Loucy (cell line): ENCODE data around the gene CDT1.

ENCODE experiments used
- H2AFZ ChIP-seq: fragments of 200-600 bp; sonication (generic); 2 replicates; pipeline ENCODE4 v1.6.0; 2016; ENCODE audit warnings: antibody characterized with exemption, mild to moderate bottlenecking, low read length, moderate library complexity
- H3F3A ChIP-seq: fragments of 200-600 bp; 2 replicates; pipeline ENCODE4 v1.6.0; 2016; ENCODE audit warnings: antibody characterized with exemption, low read depth, mild to moderate bottlenecking
- H3K27me3 ChIP-seq: fragments of 200-600 bp; sonication (generic); 2 replicates; pipeline ENCODE4 v1.6.1; 2014; ENCODE audit warnings: low read length, mild to moderate bottlenecking; ENCODE audit not compliant: insufficient read depth, poor library complexity, severe bottlenecking
- H3K36me3 ChIP-seq: fragments of 200-600 bp; sonication (generic); 2 replicates; pipeline ENCODE4 v1.6.1; 2016; ENCODE audit warnings: low read length; ENCODE audit not compliant: insufficient read depth
- H3K4me1 ChIP-seq: fragments of 200-600 bp; sonication (generic); 2 replicates; pipeline ENCODE4 v1.5.1; 2014; ENCODE audit warnings: low read length, mild to moderate bottlenecking; ENCODE audit not compliant: insufficient read depth, poor library complexity, severe bottlenecking
- H3K4me2 ChIP-seq: fragments of 200-600 bp; sonication (generic); 2 replicates; pipeline ENCODE4 v1.6.0; 2014; ENCODE audit warnings: antibody characterized with exemption, low read length, low read depth, mild to moderate bottlenecking; ENCODE audit not compliant: poor library complexity, severe bottlenecking
- H3K4me3 ChIP-seq: fragments of 200-600 bp; sonication (generic); 2 replicates; pipeline ENCODE4 v1.5.1; 2014; ENCODE audit warnings: low read length, mild to moderate bottlenecking, mixed read lengths; ENCODE audit not compliant: poor library complexity, severe bottlenecking
- H3K79me2 ChIP-seq: fragments of 200-600 bp; sonication (generic); 2 replicates; pipeline ENCODE4 v1.6.1; 2014; ENCODE audit warnings: low read length; ENCODE audit not compliant: insufficient read depth
- H3K9ac ChIP-seq: fragments of 200-600 bp; sonication (generic); 2 replicates; pipeline ENCODE4 v1.6.0; 2014; ENCODE audit warnings: mild to moderate bottlenecking, low read depth, low read length, moderate library complexity; ENCODE audit not compliant: poor library complexity, severe bottlenecking
- H3K9me2 ChIP-seq: fragments of 200-600 bp; sonication (generic); replicated peaks from 2 replicates; pipeline ENCODE4 v1.6.1; 2016; ENCODE audit warnings: low read depth, low read length, mixed read lengths
- H3K9me3 ChIP-seq: fragments of 200-600 bp; sonication (generic); 2 replicates; pipeline ENCODE4 v1.6.1; 2014; ENCODE audit warnings: mild to moderate bottlenecking, antibody characterized with exemption, low read length, low read depth; ENCODE audit not compliant: insufficient read depth
- H4K20me1 ChIP-seq: fragments of 200-600 bp; sonication (generic); 2 replicates; pipeline ENCODE4 v1.6.0; 2014; ENCODE audit warnings: antibody characterized with exemption, low read length, mild to moderate bottlenecking; ENCODE audit not compliant: insufficient read depth, poor library complexity, severe bottlenecking
- CTCF ChIP-seq: fragments of 200-600 bp; sonication (generic); conservative IDR thresholded peaks from 2 replicates; pipeline ENCODE4 v1.5.1; 2014; ENCODE audit warnings: mild to moderate bottlenecking, antibody characterized with exemption, low read length
- EZH2phosphoT487 ChIP-seq: fragments of 200-600 bp; IDR thresholded peaks from 2 replicates; pipeline ENCODE4 v1.6.1; 2018; ENCODE audit warnings: antibody characterized with exemption, mild to moderate bottlenecking, moderate library complexity, borderline replicate concordance

Gene CDT1

GRCh38 chr16:88835383-88835782 lies 31.8 kb downstream of the CDT1 start:
- no peaks in the 10 kb centered on the region for H3K27me3 ChIP-seq
- H4K20me1 ChIP-seq, result no peaks in the 10 kb centered on the region
- no peak overlapping the region for H3K4me2 ChIP-seq
- no peak overlapping the region for H2AFZ ChIP-seq
- no peaks in the 10 kb centered on the region for H3K79me2 ChIP-seq
- H3K4me1 ChIP-seq, result no peaks in the 10 kb centered on the region
- H3K9ac ChIP-seq, result no peak overlapping the region
- no peaks in the 10 kb centered on the region for H3K36me3 ChIP-seq
- no peaks in the 10 kb centered on the region for H3K9me3 ChIP-seq
- no peaks in the 10 kb centered on the region for H3K9me2 ChIP-seq
- TF ChIP-seq EZH2phosphoT487, result no peak
- no peak for TF ChIP-seq CTCF
- H3F3A ChIP-seq, result no peaks in the 10 kb centered on the region
- no peak overlapping the region for H3K4me3 ChIP-seq

GRCh38 chr16:88835818-88836217 lies 32.2 kb downstream of the CDT1 start:
- H3K4me2 ChIP-seq, result no peak overlapping the region
- H3K36me3 ChIP-seq, result no peaks in the 10 kb centered on the region
- H3K79me2 ChIP-seq, result no peaks in the 10 kb centered on the region
- no peaks in the 10 kb centered on the region for H4K20me1 ChIP-seq
- no peak overlapping the region for H2AFZ ChIP-seq
- H3K9me2 ChIP-seq, result no peaks in the 10 kb centered on the region
- H3K4me3 ChIP-seq, result no peak overlapping the region
- no peaks in the 10 kb centered on the region for H3F3A ChIP-seq
- H3K9ac ChIP-seq, result no peak overlapping the region
- TF ChIP-seq CTCF (no peak), EZH2phosphoT487 (no peak)
- H3K27me3 ChIP-seq, result no peaks in the 10 kb centered on the region
- H3K9me3 ChIP-seq, result no peaks in the 10 kb centered on the region
- H3K4me1 ChIP-seq, result no peaks in the 10 kb centered on the region

- no peaks in the 10 kb centered on the region for H3F3A ChIP-seq
- no peak overlapping the region for H3K9ac ChIP-seq
- no peaks in the 10 kb centered on the region for H3K79me2 ChIP-seq
- no peak for TF ChIP-seq CTCF
- no peak for TF ChIP-seq EZH2phosphoT487
- H4K20me1 ChIP-seq, result no peaks in the 10 kb centered on the region
- no peak overlapping the region for H3K4me2 ChIP-seq
- no peak overlapping the region for H2AFZ ChIP-seq
- H3K9me3 ChIP-seq, result no peaks in the 10 kb centered on the region
- H3K4me1 ChIP-seq, result no peaks in the 10 kb centered on the region
- no peaks in the 10 kb centered on the region for H3K27me3 ChIP-seq
- no peaks in the 10 kb centered on the region for H3K9me2 ChIP-seq
- no peaks in the 10 kb centered on the region for H3K36me3 ChIP-seq
- no peak overlapping the region for H3K4me3 ChIP-seq
Measured at GRCh38 chr16:88836791-88837190, 33.2 kb downstream of the CDT1 start.
